Measurements from ENCODE around the gene DCAKD. TPM values are rescaled to one million over a fixed set of nuclear protein-coding genes. Genes with fewer than 3 reads are reported as not detected.

The DCAKD gene
- total and polyA plus RNA-seq, 2 experiments from 2014 or later = 60.6 to 113 TPM

DNA sequence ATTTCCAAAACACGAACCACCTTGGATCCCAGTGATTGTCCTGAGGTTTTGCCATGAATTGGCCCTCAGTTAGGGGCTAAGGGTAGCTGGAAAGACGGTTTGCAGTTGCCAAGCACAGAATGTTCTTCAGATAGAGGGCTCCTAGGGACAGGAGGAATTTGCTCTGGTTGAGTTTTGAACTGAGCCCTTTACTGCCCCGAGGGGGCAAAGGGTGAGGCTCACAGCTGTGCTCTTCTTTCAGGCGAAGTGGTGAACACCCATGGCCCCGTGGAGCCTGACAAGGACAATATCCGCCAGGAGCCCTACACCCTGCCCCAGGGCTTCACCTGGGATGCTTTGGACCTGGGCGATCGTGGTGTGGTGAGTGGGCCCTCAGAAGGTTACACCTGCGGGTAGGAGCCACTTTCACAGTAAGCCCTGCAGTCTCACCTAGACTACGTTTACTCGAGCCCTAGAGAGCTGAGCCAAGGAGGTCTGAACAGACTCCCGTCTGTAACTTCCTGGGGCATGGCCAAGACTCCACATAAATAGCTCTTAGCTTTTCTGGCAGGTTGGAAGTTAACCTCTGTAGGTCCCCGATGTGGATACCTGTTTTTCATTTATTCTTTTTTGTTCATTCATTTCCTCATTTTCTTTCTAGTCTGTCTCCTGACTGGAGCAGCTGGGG is 42.1 kb upstream of the DCAKD start:
- Histone ChIP-seq H3K4me3 (no peak overlapping the region), H3K36me3 (peaks cover 69% of the 10 kb centered on the region), H3K4me1 (ENCODE audit: low read depth) (no peaks in the 10 kb centered on the region), H3K27me3 (no peaks in the 10 kb centered on the region), H3K9me3 (ENCODE audit: low read depth) (no peaks in the 10 kb centered on the region), H3K27ac (no peak overlapping the region)
- no peak for TF ChIP-seq CTCF (IDR thresholded peaks at IDR 0.05; ENCODE audit: low read depth, low read length)
- DNase-seq (ENCODE audit: low read depth in 1 of 2, low spot score in 1 of 2) = peak in 1 of 2 donors; percentile 47

DNA sequence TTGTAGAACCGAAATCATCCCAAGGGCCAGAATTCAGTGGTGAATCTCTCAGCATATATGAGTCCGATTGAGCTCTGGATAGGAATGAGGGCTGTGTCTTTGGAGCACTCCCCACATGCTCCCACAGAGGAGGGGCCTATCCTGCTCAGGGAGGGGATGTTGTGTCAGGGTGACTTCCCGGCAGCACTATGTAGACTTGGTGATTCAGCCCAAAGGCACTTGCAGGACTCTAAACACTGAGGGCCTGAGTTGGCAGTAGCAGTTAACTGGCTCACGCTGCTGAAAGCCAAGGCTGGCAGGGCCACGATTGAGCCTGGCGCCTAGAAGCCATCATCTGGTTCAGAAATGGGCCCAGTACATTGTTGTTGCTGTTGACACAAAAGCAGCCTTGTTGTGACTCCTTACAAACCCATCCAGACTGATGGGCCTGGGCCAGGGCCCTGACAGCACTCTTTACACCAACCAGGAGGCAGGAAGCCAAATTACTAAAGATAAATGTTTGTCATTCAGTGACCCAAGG is 41.5 kb upstream of the DCAKD start:
- peak in 1 of 2 donors; percentile 98 for DNase-seq (ENCODE audit: low read depth in 1 of 2, low spot score in 1 of 2)
- Histone ChIP-seq H3K9me3 (ENCODE audit: low read depth) (no peaks in the 10 kb centered on the region), H3K4me1 (ENCODE audit: low read depth) (no peaks in the 10 kb centered on the region), H3K27ac (no peak overlapping the region), H3K4me3 (no peak overlapping the region), H3K27me3 (no peaks in the 10 kb centered on the region), H3K36me3 (peaks cover 63% of the 10 kb centered on the region)
- TF ChIP-seq CTCF (IDR thresholded peaks at IDR 0.05; ENCODE audit: low read depth, low read length) = no peak

GRCh38 chr17:45091778-45092425 is 40.5 kb upstream of the DCAKD start:
- Histone ChIP-seq H3K9me3 (ENCODE audit: low read depth) (no peaks in the 10 kb centered on the region), H3K27ac (no peak overlapping the region)
- peak in 1 of 2 donors; percentile 32 for DNase-seq (ENCODE audit: low read depth in 1 of 2, low spot score in 1 of 2)

DNA sequence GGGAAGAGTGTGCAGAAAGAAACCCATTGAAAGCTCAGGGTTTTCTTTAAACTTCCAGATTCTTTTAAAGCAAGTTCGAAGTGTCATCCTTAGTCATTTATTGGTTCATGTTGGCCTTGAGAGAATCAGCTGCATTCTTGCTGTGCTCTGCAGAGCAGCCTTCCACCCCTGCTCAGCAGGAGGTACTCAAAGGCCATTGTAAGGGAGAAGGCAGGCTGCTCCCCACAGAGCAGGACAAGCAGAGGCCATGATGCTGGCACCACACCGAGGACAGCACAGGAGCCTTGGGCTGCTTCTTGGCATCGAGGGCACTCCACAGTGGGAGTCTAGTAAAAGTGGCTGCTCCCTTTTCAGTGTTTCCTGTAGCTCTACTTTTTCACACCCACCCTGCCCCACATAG is 39.3 kb upstream of the DCAKD start:
- Histone ChIP-seq H3K4me1 (ENCODE audit: low read depth) (no peaks in the 10 kb centered on the region), H3K36me3 (peaks cover 59% of the 10 kb centered on the region), H3K4me3 (no peak overlapping the region), H3K9me3 (ENCODE audit: low read depth) (no peaks in the 10 kb centered on the region), H3K27ac (no peak overlapping the region), H3K27me3 (no peaks in the 10 kb centered on the region)
- no peak for TF ChIP-seq CTCF (IDR thresholded peaks at IDR 0.05; ENCODE audit: low read depth, low read length)
- no peak for DNase-seq (ENCODE audit: low read depth in 1 of 2, low spot score in 1 of 2)

More at GRCh38 chr17:45091778-45092425, 40.5 kb upstream of the DCAKD start:
- peaks cover 62% of the 10 kb centered on the region for H3K36me3 ChIP-seq
- TF ChIP-seq CTCF (IDR thresholded peaks at IDR 0.05; ENCODE audit: low read depth, low read length) = no peak
- H3K27me3 ChIP-seq = no peaks in the 10 kb centered on the region
- H3K4me3 ChIP-seq = no peak overlapping the region
- H3K4me1 ChIP-seq (ENCODE audit: low read depth) = no peaks in the 10 kb centered on the region

DNA sequence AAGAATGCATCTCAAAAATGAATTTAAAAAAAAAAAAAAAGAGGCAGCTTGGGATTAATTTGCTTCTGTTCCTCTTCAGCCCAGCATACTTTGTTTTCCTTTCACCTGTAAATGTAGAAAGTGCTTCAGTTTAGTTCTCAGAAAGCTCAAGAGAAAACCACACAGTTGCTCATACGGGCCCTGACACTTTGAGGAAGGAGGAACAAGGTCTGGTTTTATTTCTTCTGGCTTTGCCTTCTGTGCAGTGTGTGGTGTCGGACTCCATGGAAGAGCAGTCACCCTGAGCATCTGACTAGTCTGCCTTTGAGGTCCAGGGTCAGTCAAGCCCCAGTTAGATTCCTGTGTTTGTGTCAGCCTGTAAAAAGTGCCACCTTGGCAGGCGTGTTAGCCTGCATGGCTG is 37.3 kb upstream of the DCAKD start:
- Histone ChIP-seq H3K4me3 (no peak overlapping the region), H3K9me3 (ENCODE audit: low read depth) (no peaks in the 10 kb centered on the region), H3K36me3 (peaks cover 64% of the 10 kb centered on the region), H3K27ac (no peak overlapping the region), H3K27me3 (no peaks in the 10 kb centered on the region), H3K4me1 (ENCODE audit: low read depth) (no peaks in the 10 kb centered on the region)
- no peak for DNase-seq (ENCODE audit: low read depth in 1 of 2, low spot score in 1 of 2)
- no peak for TF ChIP-seq CTCF (IDR thresholded peaks at IDR 0.05; ENCODE audit: low read depth, low read length)

Measured in cardiac muscle cell (in vitro differentiated cells and primary cell).